Neural cell (in vitro differentiated cells): Measurements from ENCODE around the gene PGS1.

Experiments
- EP300 ChIP-seq: fragments of 450-650 bp; conservative IDR thresholded peaks from 2 replicates; pipeline ENCODE4 v1.6.1; 2014; ENCODE audit warnings: antibody characterized with exemption, mild to moderate bottlenecking, moderate library complexity; ENCODE audit not compliant: poor library complexity, severe bottlenecking
- RAD21 ChIP-seq: fragments of 450-650 bp; conservative IDR thresholded peaks from 2 replicates; pipeline ENCODE4 v1.6.1; 2014; ENCODE audit warnings: antibody characterized with exemption, mild to moderate bottlenecking, moderate library complexity
- TAF1 ChIP-seq: IDR thresholded peaks from 2 replicates; pipeline ENCODE4 v1.6.1; 2012; ENCODE audit warnings: low read depth
- TF ChIP-seq, protein P1 (sequence below): fragments of 450-650 bp; IDR thresholded peaks from 2 replicates; pipeline ENCODE4 v1.5.1; 2014; ENCODE audit warnings: antibody characterized with exemption, mild to moderate bottlenecking, moderate library complexity; ENCODE audit not compliant: poor library complexity, severe bottlenecking
- TF ChIP-seq, protein P2 (sequence below): IDR thresholded peaks from 2 replicates; pipeline ENCODE4 v1.6.1; 2012; ENCODE audit warnings: borderline replicate concordance

- no peak for TF ChIP-seq EP300
- TF ChIP-seq, protein P1, sequence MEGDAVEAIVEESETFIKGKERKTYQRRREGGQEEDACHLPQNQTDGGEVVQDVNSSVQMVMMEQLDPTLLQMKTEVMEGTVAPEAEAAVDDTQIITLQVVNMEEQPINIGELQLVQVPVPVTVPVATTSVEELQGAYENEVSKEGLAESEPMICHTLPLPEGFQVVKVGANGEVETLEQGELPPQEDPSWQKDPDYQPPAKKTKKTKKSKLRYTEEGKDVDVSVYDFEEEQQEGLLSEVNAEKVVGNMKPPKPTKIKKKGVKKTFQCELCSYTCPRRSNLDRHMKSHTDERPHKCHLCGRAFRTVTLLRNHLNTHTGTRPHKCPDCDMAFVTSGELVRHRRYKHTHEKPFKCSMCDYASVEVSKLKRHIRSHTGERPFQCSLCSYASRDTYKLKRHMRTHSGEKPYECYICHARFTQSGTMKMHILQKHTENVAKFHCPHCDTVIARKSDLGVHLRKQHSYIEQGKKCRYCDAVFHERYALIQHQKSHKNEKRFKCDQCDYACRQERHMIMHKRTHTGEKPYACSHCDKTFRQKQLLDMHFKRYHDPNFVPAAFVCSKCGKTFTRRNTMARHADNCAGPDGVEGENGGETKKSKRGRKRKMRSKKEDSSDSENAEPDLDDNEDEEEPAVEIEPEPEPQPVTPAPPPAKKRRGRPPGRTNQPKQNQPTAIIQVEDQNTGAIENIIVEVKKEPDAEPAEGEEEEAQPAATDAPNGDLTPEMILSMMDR = no peak
- TF ChIP-seq RAD21 = no peak
- TF ChIP-seq, protein P2, sequence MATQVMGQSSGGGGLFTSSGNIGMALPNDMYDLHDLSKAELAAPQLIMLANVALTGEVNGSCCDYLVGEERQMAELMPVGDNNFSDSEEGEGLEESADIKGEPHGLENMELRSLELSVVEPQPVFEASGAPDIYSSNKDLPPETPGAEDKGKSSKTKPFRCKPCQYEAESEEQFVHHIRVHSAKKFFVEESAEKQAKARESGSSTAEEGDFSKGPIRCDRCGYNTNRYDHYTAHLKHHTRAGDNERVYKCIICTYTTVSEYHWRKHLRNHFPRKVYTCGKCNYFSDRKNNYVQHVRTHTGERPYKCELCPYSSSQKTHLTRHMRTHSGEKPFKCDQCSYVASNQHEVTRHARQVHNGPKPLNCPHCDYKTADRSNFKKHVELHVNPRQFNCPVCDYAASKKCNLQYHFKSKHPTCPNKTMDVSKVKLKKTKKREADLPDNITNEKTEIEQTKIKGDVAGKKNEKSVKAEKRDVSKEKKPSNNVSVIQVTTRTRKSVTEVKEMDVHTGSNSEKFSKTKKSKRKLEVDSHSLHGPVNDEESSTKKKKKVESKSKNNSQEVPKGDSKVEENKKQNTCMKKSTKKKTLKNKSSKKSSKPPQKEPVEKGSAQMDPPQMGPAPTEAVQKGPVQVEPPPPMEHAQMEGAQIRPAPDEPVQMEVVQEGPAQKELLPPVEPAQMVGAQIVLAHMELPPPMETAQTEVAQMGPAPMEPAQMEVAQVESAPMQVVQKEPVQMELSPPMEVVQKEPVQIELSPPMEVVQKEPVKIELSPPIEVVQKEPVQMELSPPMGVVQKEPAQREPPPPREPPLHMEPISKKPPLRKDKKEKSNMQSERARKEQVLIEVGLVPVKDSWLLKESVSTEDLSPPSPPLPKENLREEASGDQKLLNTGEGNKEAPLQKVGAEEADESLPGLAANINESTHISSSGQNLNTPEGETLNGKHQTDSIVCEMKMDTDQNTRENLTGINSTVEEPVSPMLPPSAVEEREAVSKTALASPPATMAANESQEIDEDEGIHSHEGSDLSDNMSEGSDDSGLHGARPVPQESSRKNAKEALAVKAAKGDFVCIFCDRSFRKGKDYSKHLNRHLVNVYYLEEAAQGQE = no peak
- TF ChIP-seq TAF1 = no peak
Measured at GRCh38 chr17:78468366-78468765, 89.9 kb downstream of the PGS1 start.
